Mesenchymal stem cell (in vitro differentiated cells and primary cell): ENCODE measurements around the gene N4BP2L1.

ENCODE experiments used
- DNase-seq: peaks from one replicate; pipeline ENCODE4 v3.0.0-alpha.2; 2013
- H2AFZ ChIP-seq: one replicate; pipeline ENCODE4 v1.6.1; 2013; ENCODE audit warnings: low read depth, mild to moderate bottlenecking, control low read depth, inconsistent platforms, low read length, moderate library complexity
- H2AK5ac ChIP-seq: 2 replicates; pipeline ENCODE4 v1.6.1; 2013; ENCODE audit warnings: low read length, moderate library complexity, mild to moderate bottlenecking, inconsistent platforms; ENCODE audit not compliant: severe bottlenecking
- H2BK120ac ChIP-seq: one replicate; pipeline ENCODE4 v1.6.1; 2013; ENCODE audit warnings: low read depth, mild to moderate bottlenecking, inconsistent platforms, low read length, moderate library complexity
- H2BK12ac ChIP-seq, 2 experiments: one replicate each; pipeline ENCODE4 v1.6.1; 2013; ENCODE audit warnings: inconsistent platforms in 2 of 2, low read length in 2 of 2, mild to moderate bottlenecking in 2 of 2, moderate library complexity in 2 of 2, control low read depth in 1 of 2
- H2BK15ac ChIP-seq: one replicate; pipeline ENCODE4 v1.6.1; 2013; ENCODE audit warnings: mild to moderate bottlenecking, low read depth, inconsistent platforms; ENCODE audit not compliant: poor library complexity, severe bottlenecking
- H2BK5ac ChIP-seq: 2 replicates; pipeline ENCODE4 v1.6.1; 2013; ENCODE audit warnings: low read depth, mild to moderate bottlenecking, low read length, control low read depth, inconsistent platforms; ENCODE audit not compliant: poor library complexity, severe bottlenecking
- H3K14ac ChIP-seq, 2 experiments: one replicate each; pipeline ENCODE4 v1.6.1; 2013; ENCODE audit warnings: inconsistent platforms in 2 of 2, low read length in 2 of 2, control low read depth in 1 of 2, mild to moderate bottlenecking in 1 of 2, moderate library complexity in 1 of 2
- H3K18ac ChIP-seq, 2 experiments: one replicate each; pipeline ENCODE4 v1.6.1; 2013; ENCODE audit warnings: inconsistent platforms in 2 of 2, low read length in 2 of 2, control low read depth in 1 of 2, low read depth in 1 of 2, mild to moderate bottlenecking in 1 of 2
- H3K23ac ChIP-seq, 2 experiments: one replicate each; pipeline ENCODE4 v1.6.1; 2013; ENCODE audit warnings: inconsistent platforms in 2 of 2, low read length in 2 of 2, mild to moderate bottlenecking in 2 of 2, moderate library complexity in 2 of 2, control low read depth in 1 of 2
- H3K27ac ChIP-seq: 2 replicates; pipeline ENCODE4 v1.5.1; 2013; ENCODE audit warnings: mild to moderate bottlenecking, moderate library complexity, low read length, control low read depth, inconsistent platforms; ENCODE audit not compliant: poor library complexity, severe bottlenecking
- H3K27me3 ChIP-seq, 2 experiments: 2 replicates each; pipeline versions ENCODE4 v1.6.1 to v1.7.0; 2013; ENCODE audit warnings: low read length in 2 of 2, mild to moderate bottlenecking in 2 of 2, moderate library complexity in 2 of 2, control low read depth in 1 of 2, inconsistent platforms in 1 of 2; ENCODE audit not compliant: control insufficient read depth in 1 of 2, insufficient read depth in 1 of 2
- H3K36me3 ChIP-seq, 2 experiments: 2 replicates each; pipeline versions ENCODE4 v1.6.1 to v1.7.0; 2013; ENCODE audit warnings: low read length in 2 of 2, control low read depth in 1 of 2, inconsistent platforms in 1 of 2, low read depth in 1 of 2, mild to moderate bottlenecking in 1 of 2; ENCODE audit not compliant: insufficient read depth in 2 of 2, control insufficient read depth in 1 of 2
- H3K4ac ChIP-seq, 2 experiments: one replicate each; pipeline ENCODE4 v1.6.1; 2013; ENCODE audit warnings: inconsistent platforms in 2 of 2, low read length in 2 of 2, mild to moderate bottlenecking in 2 of 2, moderate library complexity in 2 of 2, control low read depth in 1 of 2, low read depth in 1 of 2
- H3K4me1 ChIP-seq: 2 replicates; pipeline ENCODE4 v1.6.1; 2013; ENCODE audit warnings: low read depth, low read length, control low read depth; ENCODE audit not compliant: control insufficient read depth, insufficient read depth
- H3K4me2 ChIP-seq: 2 replicates; pipeline ENCODE4 v1.6.1; 2013; ENCODE audit warnings: low read length, mild to moderate bottlenecking, inconsistent platforms; ENCODE audit not compliant: poor library complexity, severe bottlenecking
- H3K4me3 ChIP-seq, 2 experiments: 2 replicates each; pipeline versions ENCODE4 v1.5.1 to v1.7.0; 2013; ENCODE audit warnings: low read length in 2 of 2, mild to moderate bottlenecking in 2 of 2, control low read depth in 1 of 2, low read depth in 1 of 2; ENCODE audit not compliant: insufficient read depth in 1 of 2
- H3K79me1 ChIP-seq: replicated peaks from 2 replicates; pipeline ENCODE4 v1.6.1; 2013; ENCODE audit warnings: mild to moderate bottlenecking, control low read depth, low read length, inconsistent platforms; ENCODE audit not compliant: poor library complexity, severe bottlenecking
- H3K9ac ChIP-seq: 2 replicates; pipeline ENCODE4 v1.7.0; 2013; ENCODE audit warnings: mild to moderate bottlenecking, low read length, moderate library complexity
- H3K9me3 ChIP-seq: 2 replicates; pipeline ENCODE4 v1.7.0; 2013; ENCODE audit warnings: mild to moderate bottlenecking, low read length; ENCODE audit not compliant: control insufficient read depth
- H4K8ac ChIP-seq: one replicate; pipeline ENCODE4 v1.6.1; 2013; ENCODE audit warnings: inconsistent platforms, mild to moderate bottlenecking, low read length, moderate library complexity
- H4K91ac ChIP-seq: one replicate; pipeline ENCODE4 v1.6.1; 2013; ENCODE audit warnings: mild to moderate bottlenecking, low read length, inconsistent platforms
- WGBS: methylation state at CpG from one replicate; pipeline ENCODE4 v1.1.7; 2013; ENCODE audit warnings: mixed read lengths; 5-methylcytosine and 5-hydroxymethylcytosine counted together

The N4BP2L1 gene

DNA sequence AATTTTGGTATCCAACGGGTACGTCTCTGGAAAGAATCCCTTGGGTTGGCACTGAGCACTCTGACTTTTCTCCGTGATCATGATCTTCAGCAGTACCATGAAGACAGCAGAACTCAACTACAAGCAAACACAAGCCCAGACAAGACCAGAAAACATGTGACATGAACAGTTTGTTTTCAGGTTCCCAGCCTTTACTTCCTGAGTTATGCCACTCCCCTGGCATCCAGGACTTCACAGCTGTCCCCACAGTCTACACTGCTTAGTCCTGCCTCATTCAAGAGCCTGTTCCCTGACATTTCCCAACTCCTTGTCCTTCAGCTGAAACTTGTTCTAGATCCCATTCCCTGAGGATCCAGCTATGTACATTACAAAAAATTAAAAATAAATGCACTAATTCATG, 4.9 kb upstream of the N4BP2L1 start:
- no peak overlapping the region for H2AFZ ChIP-seq

DNA sequence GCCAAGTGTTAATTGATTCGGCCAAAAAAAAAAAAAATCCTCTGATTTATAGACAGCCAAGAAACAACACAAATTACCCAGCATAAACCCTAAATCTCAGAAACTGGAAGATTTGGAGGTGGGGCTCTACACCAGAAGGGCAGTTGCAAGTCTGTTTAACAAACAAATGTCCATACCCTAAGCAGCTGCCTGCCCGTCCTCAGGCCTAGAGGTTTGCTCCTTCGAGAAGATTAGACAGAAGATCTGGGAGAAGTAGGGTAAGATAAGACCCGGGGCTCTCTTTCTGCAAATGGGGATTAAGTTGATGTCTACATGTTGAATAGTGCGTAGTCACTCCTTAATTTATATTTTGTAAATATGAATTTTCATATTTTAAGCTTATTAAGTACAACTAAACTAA, 3.4 kb upstream of the N4BP2L1 start:
- H3K9me3 ChIP-seq = no peaks in the 10 kb centered on the region
- H2BK15ac ChIP-seq = no peak overlapping the region
- no peak for DNase-seq
- H2BK120ac ChIP-seq = no peak overlapping the region
- no peak overlapping the region for H2AK5ac ChIP-seq
- no peak overlapping the region for H3K27ac ChIP-seq
- H3K14ac ChIP-seq = no peak overlapping the region
- no peak overlapping the region for H3K4me3 ChIP-seq
- no peak overlapping the region for H2BK5ac ChIP-seq
- H3K4me2 ChIP-seq = no peak overlapping the region
- no peak overlapping the region for H4K8ac ChIP-seq
- H2BK12ac ChIP-seq = no peak overlapping the region
- H4K91ac ChIP-seq = no peak overlapping the region
- peaks cover 12% of the 10 kb centered on the region for H3K4me1 ChIP-seq
- no peaks in the 10 kb centered on the region for H3K27me3 ChIP-seq
- H3K79me1 ChIP-seq = peaks cover 7% of the 10 kb centered on the region
- WGBS = 61% methylated on average over 3 of the region's 5 CpGs
- H3K36me3 ChIP-seq = peaks cover 10 to 54% of the 10 kb centered on the region in 2 experiments
- no peak overlapping the region for H3K9ac ChIP-seq
- no peak overlapping the region for H3K23ac ChIP-seq
- no peak overlapping the region for H3K18ac ChIP-seq
- no peak overlapping the region for H3K4ac ChIP-seq
- no peak overlapping the region for H2AFZ ChIP-seq

More for the DNA sequence above, 4.9 kb upstream of the N4BP2L1 start:
- H4K8ac ChIP-seq = peak overlapping the region; percentile 12
- no peak overlapping the region for H3K4ac ChIP-seq
- 99% methylated on average over 3 of the region's 3 CpGs for WGBS
- peak overlapping the region; percentile 47 for H4K91ac ChIP-seq
- H3K18ac ChIP-seq = no peak overlapping the region
- H3K4me1 ChIP-seq = peaks cover 4% of the 10 kb centered on the region
- H3K9ac ChIP-seq = no peak overlapping the region
- no peaks in the 10 kb centered on the region for H3K9me3 ChIP-seq
- peak; percentile 19 for DNase-seq
- no peak overlapping the region for H3K23ac ChIP-seq
- H2BK12ac ChIP-seq = no peak overlapping the region
- no peak overlapping the region for H2BK15ac ChIP-seq
- no peaks in the 10 kb centered on the region for H3K27me3 ChIP-seq
- no peak overlapping the region for H2BK120ac ChIP-seq
- peaks cover under 1% of the 10 kb centered on the region for H3K79me1 ChIP-seq
- H2BK5ac ChIP-seq = no peak overlapping the region
- H3K4me3 ChIP-seq = no peak overlapping the region
- H3K14ac ChIP-seq = no peak overlapping the region
- no peak overlapping the region for H3K4me2 ChIP-seq
- peaks cover 7 to 64% of the 10 kb centered on the region in 2 experiments for H3K36me3 ChIP-seq
- H3K27ac ChIP-seq = no peak overlapping the region
- H2AK5ac ChIP-seq = no peak overlapping the region

DNA sequence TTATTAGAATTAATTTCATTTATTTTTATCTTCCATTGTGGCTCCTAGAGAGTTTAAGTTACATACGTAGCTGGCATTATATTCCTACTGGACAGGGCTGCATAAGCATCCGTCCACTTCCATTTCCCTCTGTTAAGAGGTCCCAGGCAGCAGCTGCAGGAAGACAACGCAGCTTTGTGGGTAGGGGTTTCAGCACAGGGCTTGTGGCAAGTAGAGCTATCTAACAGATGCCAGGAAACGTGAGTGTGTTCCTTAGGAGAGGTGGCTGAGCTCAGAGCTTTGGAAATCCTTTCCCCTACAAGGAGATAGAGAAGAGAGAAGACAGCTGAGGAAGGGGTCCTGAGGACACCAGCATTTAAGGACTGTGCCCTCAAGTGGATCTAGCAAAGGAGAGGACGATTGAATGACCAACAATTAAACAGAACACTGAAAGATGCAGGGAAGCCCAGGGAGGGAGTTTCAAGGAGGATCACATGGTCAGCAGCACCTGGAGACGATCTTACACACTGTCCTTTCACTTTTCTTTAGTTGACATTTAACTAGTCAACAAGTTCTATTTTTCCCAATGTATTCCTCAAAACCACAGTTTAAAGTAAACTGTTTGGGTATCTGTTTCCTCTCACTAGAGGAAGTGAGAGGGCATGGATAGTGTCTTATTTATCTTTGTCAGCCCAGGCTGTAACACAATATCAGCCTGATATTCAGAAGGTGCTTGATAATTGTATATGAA, 2.3 kb upstream of the N4BP2L1 start:
- Histone ChIP-seq H3K27ac (no peak overlapping the region), H3K9me3 (no peaks in the 10 kb centered on the region), H3K4me2 (no peak overlapping the region), H3K23ac (no peak overlapping the region), H2BK15ac (no peak overlapping the region), H3K4ac (no peak overlapping the region), H3K4me3 (no peak overlapping the region), H3K79me1 (peaks cover 7% of the 10 kb centered on the region), H3K36me3 (peaks cover 10 to 44% of the 10 kb centered on the region in 2 experiments), H2BK5ac (no peak overlapping the region), H3K14ac (no peak overlapping the region), H2AK5ac (no peak overlapping the region), H4K91ac (no peak overlapping the region), H3K27me3 (no peaks in the 10 kb centered on the region), H2BK120ac (no peak overlapping the region), H3K4me1 (peaks cover 14% of the 10 kb centered on the region), H2BK12ac (peak overlapping the region; percentile 17 to 69), H2AFZ (no peak overlapping the region), H3K9ac (no peak overlapping the region), H3K18ac (peak overlapping the region in 1 of 2 experiments; percentile 82), H4K8ac (peak overlapping the region; percentile 27)
- WGBS = 41% methylated on average over 5 of the region's 6 CpGs
- DNase-seq = peak; percentile 67

DNA sequence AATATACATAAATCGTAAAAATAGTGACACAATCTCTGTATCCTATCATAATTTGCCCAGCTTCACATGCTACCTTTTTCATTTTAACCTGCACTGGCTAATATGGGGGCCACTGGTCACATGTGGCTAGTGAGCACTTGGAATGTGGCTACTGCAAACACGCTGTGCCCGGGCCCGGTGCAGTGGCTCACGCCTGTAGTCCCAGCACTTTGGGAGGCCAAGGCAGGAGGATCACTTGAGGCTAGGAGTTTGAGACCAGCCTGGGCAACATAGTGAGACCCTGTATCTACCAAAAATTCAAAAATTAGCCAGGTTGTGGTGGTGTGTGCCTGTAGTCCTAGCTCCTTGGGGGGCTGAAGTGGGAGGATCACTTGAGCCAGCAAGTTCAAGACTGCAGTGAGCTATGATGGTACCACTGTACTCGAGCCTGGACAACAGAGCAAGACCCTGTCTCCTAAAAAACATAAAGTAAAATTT, 1.5 kb upstream of the N4BP2L1 start:
- peak overlapping the region in 1 of 2 experiments; percentile 34 for H3K4ac ChIP-seq
- no peak overlapping the region for H4K91ac ChIP-seq
- H2BK5ac ChIP-seq = no peak overlapping the region
- H3K9ac ChIP-seq = no peak overlapping the region
- no peak overlapping the region for H3K4me2 ChIP-seq
- no peak overlapping the region for H3K27ac ChIP-seq
- 94% methylated on average over 5 of the region's 6 CpGs for WGBS
- H3K4me1 ChIP-seq = peaks cover 14% of the 10 kb centered on the region
- peaks cover 7% of the 10 kb centered on the region for H3K79me1 ChIP-seq
- H2BK15ac ChIP-seq = no peak overlapping the region
- no peaks in the 10 kb centered on the region for H3K9me3 ChIP-seq
- H4K8ac ChIP-seq = no peak overlapping the region
- H3K14ac ChIP-seq = no peak overlapping the region
- no peak overlapping the region for H2AFZ ChIP-seq
- DNase-seq = no peak
- H2BK120ac ChIP-seq = no peak overlapping the region
- no peak overlapping the region for H2AK5ac ChIP-seq
- H2BK12ac ChIP-seq = peak overlapping the region in 1 of 2 experiments; percentile 86
- H3K36me3 ChIP-seq = peaks cover 10 to 37% of the 10 kb centered on the region in 2 experiments
- H3K27me3 ChIP-seq = no peaks in the 10 kb centered on the region
- H3K23ac ChIP-seq = no peak overlapping the region
- no peak overlapping the region for H3K4me3 ChIP-seq
- no peak overlapping the region for H3K18ac ChIP-seq
